ENCODE data around the gene ZNF579. TPM values are rescaled to one million over a fixed set of nuclear protein-coding genes. Genes with fewer than 3 reads are reported as not detected.

Gene ZNF579
- total and polyA plus RNA-seq, 2 of the 8 experiments (the other 6 are each of a cell fraction or from before 2014, with no cell fraction given) = 10.0 to 18.9 TPM

GRCh38 chr19:55596304-55596703 lies 15.7 kb upstream of the ZNF579 start:
- no peak overlapping the region for H2BK20ac ChIP-seq (ENCODE audit: low read length)
- H3K9me3 ChIP-seq (ENCODE audit: insufficient read depth in 2 of 2, low read depth in 1 of 2, low read length in 1 of 2) = no peaks in the 10 kb centered on the region
- H3K36me3 ChIP-seq (ENCODE audit: control insufficient read depth in 2 of 4, insufficient read depth in 4 of 4, low read length in 3 of 4) = peaks cover 0 to 10% (median 8%) of the 10 kb centered on the region in 4 experiments; a peak in 3 of 8 replicates
- peaks cover 0 to 3% of the 10 kb centered on the region in 2 experiments; a peak in 2 of 4 replicates for H3K79me2 ChIP-seq (ENCODE audit: control insufficient read depth in 1 of 2, insufficient read depth in 2 of 2, low read length in 2 of 2)
- 70% methylated on average over 3 of the region's 3 CpGs; no CpG with 5 or more reads in 1 of the 2 experiments for WGBS, 2 experiments (ENCODE audit: extremely low coverage in 1 of 2, insufficient coverage in 1 of 2, insufficient read length in 1 of 2, insufficient replicate concordance in 2 of 2, low coverage in 1 of 2, low lambda C conversion rate in 2 of 2, missing lambda C conversion rate in 1 of 2)
- no peak overlapping the region for H2BK15ac ChIP-seq (ENCODE audit: low read length)
- no peak overlapping the region for H3K56ac ChIP-seq (replicated peaks; ENCODE audit: insufficient read length, low read depth, low read length)
- H4K5ac ChIP-seq (ENCODE audit: insufficient read length, low read depth, low read length) = no peak overlapping the region
- H4K20me1 ChIP-seq (replicated peaks in 1 of 2; ENCODE audit: control insufficient read depth in 1 of 2, insufficient read depth in 2 of 2, low read length in 2 of 2) = peaks cover 0 to 2% of the 10 kb centered on the region in 2 experiments
- peaks cover 0 to 9% (median 6%) of the 10 kb centered on the region in 4 experiments; a peak in 4 of 7 replicates for H3K4me1 ChIP-seq (replicated peaks in 1 of 4; ENCODE audit: control insufficient read depth in 3 of 4, insufficient read depth in 4 of 4, low read length in 3 of 4)
- no peak overlapping the region for H2BK12ac ChIP-seq (ENCODE audit: low read depth, low read length)
- H3K79me1 ChIP-seq (ENCODE audit: low read depth, low read length) = peaks cover 3% of the 10 kb centered on the region
- H4K91ac ChIP-seq (replicated peaks; ENCODE audit: insufficient read length, low read length) = no peak overlapping the region
- FAIRE-seq = no peak
- no peak overlapping the region for H3K9ac ChIP-seq (replicated peaks in 1 of 4; ENCODE audit: extremely low read depth in 1 of 4, low read depth in 3 of 4, low read length in 3 of 4)
- POLR2A ChIA-PET (ENCODE audit: partially characterized antibody) = interaction anchor here (0.7 to 3.7 kb wide), 4 partner anchors 8 to 44 kb away, joined by 3 to 27 read pairs (median 4); partner anchors contain the start of gene ZNF579
- no peak overlapping the region for H3K4me3 ChIP-seq (ENCODE audit: extremely low read depth in 1 of 4, insufficient read depth in 2 of 4, low read depth in 3 of 4, low read length in 4 of 4)
- no peak overlapping the region for H3K4me2 ChIP-seq (ENCODE audit: insufficient read depth in 1 of 2, low read depth in 2 of 2, low read length in 2 of 2)
- no peak overlapping the region for H4K8ac ChIP-seq (ENCODE audit: extremely low read depth, insufficient read depth, low read length)
- no peak for DNase-seq (ENCODE audit: low read depth in 1 of 2, low spot score in 2 of 2)
- H3K23ac ChIP-seq (ENCODE audit: insufficient read length) = no peak overlapping the region
- TF ChIP-seq MAX (IDR thresholded peaks at IDR 0.05) (no peak), CHD2 (IDR thresholded peaks at IDR 0.05; ENCODE audit: low read length) (no peak), SIRT6 (IDR thresholded peaks at IDR 0.05; ENCODE audit: low read length) (no peak), ATF2 (IDR thresholded peaks at IDR 0.05; ENCODE audit: low read length) (no peak), BRCA1 (IDR thresholded peaks at IDR 0.05; ENCODE audit: low read depth, low read length) (no peak), CTBP2 (IDR thresholded peaks at IDR 0.05; ENCODE audit: borderline replicate concordance, insufficient read depth, insufficient read length, low read length) (no peak), KDM1A (IDR thresholded peaks at IDR 0.05; ENCODE audit: borderline replicate concordance, low read length) (no peak), SRF (IDR thresholded peaks at IDR 0.05; ENCODE audit: low read depth, low read length) (no peak)
- H3K23me2 ChIP-seq (ENCODE audit: low read depth, low read length) = peaks cover 10% of the 10 kb centered on the region; the same call in 1 of the 2 replicates
- no peak overlapping the region for H2AFZ ChIP-seq (ENCODE audit: low read length)
- H2AK5ac ChIP-seq (ENCODE audit: low read depth, low read length) = no peak overlapping the region
- no peak overlapping the region for H2BK5ac ChIP-seq (ENCODE audit: low read depth, low read length)
- H2BK120ac ChIP-seq (replicated peaks; ENCODE audit: low read depth, low read length) = no peak overlapping the region
- H3K4ac ChIP-seq (replicated peaks; ENCODE audit: insufficient read length, low read depth, low read length) = no peak overlapping the region
- no peak overlapping the region for H3K18ac ChIP-seq (ENCODE audit: extremely low read depth, low read length)
- H3K27me3 ChIP-seq (replicated peaks in 1 of 4; ENCODE audit: control insufficient read depth in 3 of 4, extremely low read depth in 1 of 4, insufficient read depth in 3 of 4, low read length in 3 of 4) = peaks cover 0 to 2% (median 0%) of the 10 kb centered on the region in 4 experiments; a peak in 1 of 7 replicates
- CTCF ChIA-PET (ENCODE audit: partially characterized antibody) = interaction anchor here (1.0 to 2.6 kb wide), 2 partner anchors 10 to 35 kb away, joined by 3 to 10 read pairs; partner anchors contain the start of gene ZNF865
- H3K27ac ChIP-seq (ENCODE audit: low read depth, low read length) = no peak overlapping the region
- H3K14ac ChIP-seq (ENCODE audit: insufficient read length) = no peak overlapping the region

Measured in H1 (cell line).